Activated CD4-positive, alpha-beta T cell treated with anti-CD3 and anti-CD28 coated beads for 36 hours (primary cell): ENCODE data around the gene CXorf38. TPM values are rescaled to one million over a fixed set of nuclear protein-coding genes. Genes with fewer than 3 reads are reported as not detected.

Experiments used
- total RNA-seq, 2 experiments: library from RNA; stranded (reverse); gene quantifications; one replicate each; pipeline ENCODE4 v1.2.3, GENCODE V29; 2021

CXorf38 gene
- total RNA-seq, 2 experiments from 2014 or later = 15.8 to 20.5 TPM

Other genes starting within 250 kb of the CXorf38 start
- 10 to 100 TPM; 39.9 to 52.2 TPM for gene ATP6AP2, start 66.6 kb downstream of the CXorf38 start, total RNA-seq
- not detected for gene MPC1L, start 24.1 kb downstream of the CXorf38 start, total RNA-seq
- gene MED14, start 88.0 kb upstream of the CXorf38 start, total RNA-seq = 10 to 100 TPM; 51.0 to 60.1 TPM